ENCODE measurements around the gene ING3.
"Not testable (repeated sequence)": the region's sequence is repeated elsewhere in the genome, so short reads cannot be mapped to it uniquely, and the experiment has no call there.

Gene ING3

GRCh38 chr7:121000081-121000983 lies 49.8 kb downstream of the ING3 start:
- in situ Hi-C loops (cut with MboI; ENCODE audit: low sequenced_read_pairs), result no loop called here

- in situ Hi-C loops (cut with MboI; ENCODE audit: low sequenced_read_pairs), result no loop called here
Observed at GRCh38 chr7:121001234-121001906, 50.8 kb downstream of the ING3 start.

DNA sequence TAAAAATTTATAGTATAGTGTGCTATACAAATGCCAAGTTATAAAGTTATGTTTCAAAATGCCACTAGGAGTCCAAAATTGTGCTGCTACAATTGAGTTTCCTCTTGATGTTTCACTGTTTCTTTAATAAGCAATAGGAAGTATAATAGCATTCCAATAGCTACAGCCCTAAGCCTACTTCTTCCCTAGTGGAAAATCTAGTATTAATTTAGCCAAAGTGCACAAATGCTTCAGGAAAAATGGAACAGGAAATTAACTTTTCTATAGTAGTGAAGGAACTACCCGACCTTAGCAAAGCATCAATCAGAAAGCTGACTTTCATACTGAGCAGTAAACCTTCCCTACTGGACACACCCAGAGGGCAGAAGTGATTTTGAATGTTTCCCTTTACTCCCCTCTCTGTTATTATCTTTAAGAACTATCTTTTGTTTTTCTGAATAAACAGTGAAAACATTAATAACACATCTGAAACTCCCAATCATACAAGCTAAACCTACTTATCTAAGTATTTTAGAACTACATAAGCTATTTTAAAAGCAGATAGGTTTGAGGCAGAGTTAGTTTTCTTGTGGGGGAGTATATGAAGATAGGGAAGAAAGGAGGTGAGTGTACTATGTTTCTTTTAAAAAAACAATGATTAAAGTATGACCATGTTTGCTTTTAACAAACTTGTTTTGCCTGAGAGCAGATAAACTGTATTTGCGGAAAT lies 51.6 kb downstream of the ING3 start:
- in situ Hi-C loops (cut with MboI; ENCODE audit: low sequenced_read_pairs), result no loop called here

DNA sequence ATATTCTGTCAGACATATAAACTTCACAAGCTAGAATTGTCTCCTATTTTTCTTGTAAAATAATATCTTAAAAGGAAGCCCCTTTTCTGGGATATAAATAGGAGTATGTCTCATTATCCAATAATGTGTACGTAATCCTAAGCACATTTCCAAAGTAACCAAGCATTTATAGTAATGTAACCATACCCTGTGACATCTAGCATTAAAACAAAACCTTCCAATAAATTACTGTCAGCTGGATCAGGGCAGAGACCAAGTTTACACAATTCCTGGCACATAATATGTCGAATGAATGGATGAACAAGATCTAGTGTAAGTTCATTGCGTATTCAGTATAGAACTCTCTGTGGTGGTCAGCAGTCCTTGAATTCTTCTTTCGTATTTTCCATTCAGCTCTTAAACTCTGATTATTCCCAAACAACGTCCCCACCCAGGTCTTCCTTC lies 52.2 kb downstream of the ING3 start:
- in situ Hi-C loops (cut with MboI; ENCODE audit: low sequenced_read_pairs), result no loop called here

DNA sequence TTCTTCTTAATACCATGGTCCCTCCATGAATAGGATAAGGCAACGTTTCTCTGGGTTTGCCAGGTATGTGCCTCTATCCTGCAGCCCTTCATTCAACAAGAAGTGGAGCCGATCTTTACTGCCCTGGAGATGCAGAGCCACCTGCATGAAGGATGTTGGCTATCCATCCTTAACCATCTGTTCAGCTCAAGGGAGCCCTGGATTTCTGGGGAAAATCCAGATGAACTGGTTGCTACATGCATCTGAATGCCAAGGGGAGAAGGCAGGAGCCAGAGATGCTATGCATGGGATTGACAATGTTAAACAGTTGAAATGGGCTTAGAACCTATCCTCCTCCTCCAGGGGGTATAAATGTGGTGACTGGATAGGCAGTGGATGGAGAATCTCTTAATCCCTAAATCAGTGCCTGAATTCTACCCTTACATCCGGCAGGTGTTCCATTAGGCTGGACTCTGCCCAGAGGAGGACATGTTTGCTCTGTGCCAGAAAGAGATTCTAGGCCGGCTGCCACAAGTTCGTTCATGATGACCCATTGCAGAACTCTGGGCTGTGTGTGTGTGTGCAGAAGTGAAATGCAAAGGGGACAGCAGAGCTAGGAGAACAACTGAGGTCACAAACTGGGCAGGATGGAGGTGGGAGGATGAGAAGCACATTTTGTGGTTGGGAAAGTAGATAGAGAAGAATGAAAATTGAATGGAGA lies 53.6 kb downstream of the ING3 start:
- in situ Hi-C loops (cut with MboI; ENCODE audit: low sequenced_read_pairs), result no loop called here

- in situ Hi-C loops (cut with MboI; ENCODE audit: low sequenced_read_pairs), result not testable (repeated sequence)
Observed at GRCh38 chr7:121005058-121005457, 54.5 kb downstream of the ING3 start.

- in situ Hi-C loops (cut with MboI; ENCODE audit: low sequenced_read_pairs), result no loop called here
Observed at GRCh38 chr7:121005996-121006584, 55.5 kb downstream of the ING3 start.

DNA sequence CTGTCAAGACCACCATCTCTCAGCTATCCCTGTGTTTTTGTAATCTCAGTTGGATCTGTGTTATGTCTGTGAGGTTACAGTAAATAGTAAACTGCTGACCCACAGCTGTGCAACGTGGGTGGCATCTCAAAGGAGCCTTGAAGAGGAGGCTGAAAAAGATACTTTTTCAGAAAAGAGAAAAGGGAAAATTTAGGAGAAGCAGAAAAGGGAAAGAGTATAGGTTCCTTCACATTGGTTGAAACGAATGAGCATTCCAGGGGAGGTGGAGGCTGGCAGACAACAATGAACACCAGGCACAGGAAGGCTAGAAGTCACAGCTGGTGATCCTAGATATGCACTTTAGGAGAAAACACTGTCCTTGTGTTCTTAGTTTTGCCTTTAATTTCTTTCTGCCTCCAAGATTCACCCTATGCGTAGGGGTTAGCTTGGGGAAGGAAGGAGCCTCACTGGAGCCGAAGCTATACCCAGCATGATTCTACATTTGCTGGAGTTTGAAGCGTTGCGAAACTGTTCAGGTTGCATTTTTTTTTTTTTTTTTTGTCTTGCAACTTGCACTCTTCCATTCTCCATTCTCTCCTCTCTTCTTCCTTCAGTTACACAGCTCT lies 56.2 kb downstream of the ING3 start:
- in situ Hi-C loops (cut with MboI; ENCODE audit: low sequenced_read_pairs), result no loop called here

- in situ Hi-C loops (cut with MboI; ENCODE audit: low sequenced_read_pairs), result no loop called here
Observed at GRCh38 chr7:121008816-121009215, 58.2 kb downstream of the ING3 start.

DNA sequence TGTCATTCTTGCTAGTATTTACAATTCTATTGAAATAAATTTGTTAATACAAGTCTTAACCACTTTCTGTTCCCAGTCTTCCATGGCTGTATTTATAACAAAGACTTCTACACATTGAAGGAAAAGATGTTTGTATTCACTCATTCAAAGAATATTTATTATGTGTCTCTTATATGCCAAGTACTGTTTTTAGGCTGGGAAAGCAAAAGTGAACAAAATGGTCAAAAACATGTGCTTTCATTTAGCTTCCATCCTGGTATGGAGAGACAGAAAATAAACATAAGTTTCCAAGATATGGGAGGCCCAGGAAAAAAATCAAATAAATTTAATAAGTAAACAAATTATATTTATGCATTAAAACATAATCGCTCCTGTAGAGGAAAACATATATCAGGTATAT lies 60.8 kb downstream of the ING3 start:
- in situ Hi-C loops (cut with MboI; ENCODE audit: low sequenced_read_pairs), result no loop called here

DNA sequence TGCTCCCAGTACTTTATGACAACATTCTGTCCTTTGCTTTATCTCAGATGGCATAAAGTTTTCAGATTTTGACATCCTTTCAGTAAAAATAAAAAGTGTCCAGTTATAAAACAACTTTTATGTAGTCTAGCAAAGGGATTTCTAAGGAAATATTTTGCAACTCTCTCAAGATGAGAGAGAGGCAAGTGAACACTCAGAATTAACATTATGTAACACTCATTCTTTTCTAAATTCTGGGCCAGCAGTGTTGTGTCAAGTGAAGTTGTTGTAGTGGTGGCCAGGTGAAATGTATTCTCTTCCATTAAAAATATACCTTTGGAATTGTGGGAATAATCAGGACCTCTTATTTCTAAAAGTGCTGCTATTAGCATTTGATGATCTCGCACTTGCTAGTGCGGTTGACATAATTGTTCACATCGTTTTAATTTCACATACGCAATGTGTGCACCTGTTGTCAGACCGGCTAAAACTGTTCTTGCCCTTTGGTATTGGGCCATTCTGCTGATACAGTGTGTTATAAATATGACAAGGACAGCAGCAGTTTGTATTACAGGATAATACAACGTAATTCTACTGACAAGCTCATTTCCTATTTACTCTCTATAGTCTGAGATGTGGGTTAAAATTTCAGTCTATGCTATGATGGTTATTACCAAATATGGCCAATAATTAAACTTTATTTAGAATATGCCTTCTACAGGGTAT lies 61.7 kb downstream of the ING3 start:
- in situ Hi-C loops (cut with MboI; ENCODE audit: low sequenced_read_pairs), result no loop called here

DNA sequence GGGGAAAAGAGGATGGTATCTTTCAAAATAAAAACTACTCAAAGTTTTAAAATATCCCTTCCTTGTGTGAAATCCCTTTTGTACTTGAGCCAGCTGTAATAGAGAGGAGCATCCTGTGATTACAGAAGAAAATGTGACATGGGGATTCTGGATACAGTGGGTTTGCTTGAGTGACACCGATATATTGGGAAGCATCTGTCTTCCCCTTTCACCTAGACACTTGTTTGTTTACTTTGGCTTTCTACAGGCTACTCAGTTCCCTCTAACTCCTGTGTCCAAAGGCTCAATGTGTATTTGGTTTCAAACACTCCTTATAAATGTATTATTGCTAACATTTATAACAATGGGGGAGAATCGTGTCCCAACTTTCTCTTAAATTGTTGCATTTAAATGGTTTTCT lies 62.3 kb downstream of the ING3 start:
- in situ Hi-C loops (cut with MboI; ENCODE audit: low sequenced_read_pairs), result no loop called here

GRCh38 chr7:121015560-121015959 lies 65.0 kb downstream of the ING3 start:
- in situ Hi-C loops (cut with MboI; ENCODE audit: low sequenced_read_pairs), result no loop called here

GRCh38 chr7:121016966-121017365 lies 66.4 kb downstream of the ING3 start:
- in situ Hi-C loops (cut with MboI; ENCODE audit: low sequenced_read_pairs), result no loop called here

GRCh38 chr7:121017586-121017985 lies 67.0 kb downstream of the ING3 start:
- in situ Hi-C loops (cut with MboI; ENCODE audit: low sequenced_read_pairs), result no loop called here

DNA sequence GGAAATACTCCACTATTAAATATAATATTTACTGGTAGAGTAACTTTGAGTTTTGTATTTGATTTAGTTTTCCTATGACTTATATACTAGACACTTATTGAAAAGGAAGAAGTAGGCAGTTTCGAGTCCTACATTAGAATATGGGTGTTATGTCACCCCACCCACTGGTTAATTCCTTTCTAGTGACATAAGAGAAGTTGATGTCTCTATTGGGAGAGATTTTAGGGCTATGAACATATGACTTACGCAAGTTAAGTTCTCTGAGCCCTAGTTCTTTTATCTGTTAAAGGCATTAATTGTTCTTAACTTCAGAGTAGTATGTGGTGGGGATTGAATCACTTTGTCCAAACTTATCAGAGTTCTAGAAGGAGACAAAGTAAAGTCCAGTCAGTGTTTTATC lies 68.4 kb downstream of the ING3 start:
- in situ Hi-C loops (cut with MboI; ENCODE audit: low sequenced_read_pairs), result no loop called here

DNA sequence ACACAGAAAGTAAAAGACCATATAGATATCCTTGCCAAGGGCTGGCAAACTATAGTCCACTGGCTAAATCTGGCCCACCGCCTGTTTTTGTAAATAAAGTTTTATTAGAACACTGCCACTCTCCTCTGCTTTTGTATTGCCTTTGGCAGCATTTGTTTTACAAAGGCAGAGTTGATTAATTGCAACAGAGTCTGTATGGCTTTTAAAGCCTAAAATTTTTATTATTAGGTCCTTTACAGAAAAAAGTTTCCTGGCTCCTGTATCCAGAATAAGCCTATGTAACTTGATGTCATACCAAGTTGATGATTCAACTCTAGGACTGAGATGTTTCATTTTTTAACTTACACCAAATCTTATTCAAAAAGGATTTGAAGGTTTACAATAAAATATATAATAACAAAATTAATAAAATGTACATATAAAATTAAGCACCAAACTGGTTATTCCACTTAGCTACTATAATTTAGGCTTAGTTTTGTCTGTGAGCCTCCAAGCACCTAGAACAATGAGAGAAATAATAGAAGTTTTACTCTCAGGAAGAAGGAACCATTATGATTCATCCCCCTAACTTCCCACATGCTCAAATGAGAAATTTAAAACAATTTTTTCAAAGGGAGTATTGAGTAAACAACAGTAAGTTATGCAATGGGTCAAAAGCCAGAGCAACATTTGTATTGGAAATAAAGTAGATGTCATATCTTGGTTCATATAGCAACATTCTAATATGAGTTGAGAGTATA lies 69.8 kb downstream of the ING3 start:
- in situ Hi-C loops (cut with MboI; ENCODE audit: low sequenced_read_pairs), result no loop called here

DNA sequence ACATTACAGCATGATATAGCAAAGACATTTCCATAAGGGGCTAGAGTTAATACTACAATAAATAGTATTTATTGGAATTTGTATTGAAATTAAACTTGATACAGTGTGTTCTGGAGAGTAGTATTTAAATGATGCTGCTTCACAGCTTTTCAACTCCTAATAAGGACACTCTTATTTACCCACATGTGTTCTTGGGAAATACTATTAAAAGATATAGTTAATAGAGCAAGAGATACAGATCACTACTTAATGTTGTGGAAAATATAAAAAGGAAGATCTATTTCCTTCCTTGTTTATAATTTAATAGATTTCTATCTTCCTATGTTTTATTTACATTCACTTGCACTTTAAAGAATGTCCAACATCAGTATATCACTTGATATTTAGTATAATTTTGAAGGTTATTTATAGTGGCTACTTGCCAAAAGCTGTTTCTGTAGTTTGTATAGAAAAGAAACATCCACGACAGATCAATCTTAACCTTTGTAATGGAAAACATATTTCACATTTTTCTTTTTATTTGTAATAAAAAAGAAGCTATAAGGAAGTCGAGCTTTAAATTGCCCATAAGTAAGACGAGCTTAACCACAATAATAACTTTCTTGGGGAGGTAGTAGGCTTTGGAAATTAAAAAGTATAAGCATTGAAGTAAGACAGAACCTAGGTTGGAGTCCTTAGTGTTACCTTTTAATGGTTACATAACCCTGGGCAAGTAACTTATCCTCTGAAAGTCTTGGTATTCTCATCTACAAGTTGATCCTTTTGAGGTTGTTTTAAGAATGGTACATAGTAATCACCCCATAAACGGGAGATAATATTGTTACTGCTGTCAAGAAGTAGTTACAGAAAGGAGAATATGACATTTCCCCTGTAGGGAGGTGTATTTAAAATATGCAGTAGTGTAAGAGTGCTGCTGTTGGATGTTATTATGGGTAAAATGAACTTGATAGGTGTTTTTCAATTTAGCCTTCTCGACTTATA lies 70.7 kb downstream of the ING3 start:
- in situ Hi-C loops (cut with MboI; ENCODE audit: low sequenced_read_pairs), result no loop called here
